Pancreas (tissue), 10 donors: Measurements from ENCODE around the gene NFYC. TPM values are rescaled to one million over a fixed set of nuclear protein-coding genes. Genes with fewer than 3 reads are reported as not detected.

Experiments
- ATAC-seq, 4 donors: fragments of 200-7000 bp; cut with Tn5 transposase; one replicate each; pipeline versions ENCODE4 v1.8.0 to v1.9.1; 2020; ENCODE audit warnings: mild to moderate bottlenecking in 4 of 4, moderate library complexity in 4 of 4
- DNase-seq, 6 donors: peaks; one replicate each; pipeline ENCODE4 v3.0.0-alpha.2; 2020
- FAIRE-seq: peaks from 2 replicates; lab custom pipeline; 2012; peaks lifted over from hg19 to GRCh38; lab: Jason Lieb, UNC
- H3K27ac ChIP-seq, 4 donors: fragments of 200-600 bp; sonication (generic); 1 replicate in 3 of 4; 2 replicates in 1 of 4; pipeline versions ENCODE4 v1.5.0 to v1.8.0; 2020
- H3K27me3 ChIP-seq, 4 donors: fragments of 200-600 bp; one replicate each; pipeline ENCODE4 v1.8.0; 2021
- H3K36me3 ChIP-seq, 3 donors: fragments of 200-600 bp; sonication (generic) in 1 of 3; one replicate each; pipeline versions ENCODE4 v1.5.0 to v1.8.0; 2020 to 2021
- H3K4me1 ChIP-seq, 3 donors: fragments of 200-600 bp; one replicate each; pipeline ENCODE4 v1.8.0; 2021
- H3K4me3 ChIP-seq, 4 donors: fragments of 200-600 bp; sonication (generic) in 2 of 4; one replicate each; pipeline versions ENCODE4 v1.5.0 to v1.8.0; 2020 to 2021
- H3K9me3 ChIP-seq, 4 donors: fragments of 200-600 bp; one replicate each; pipeline ENCODE4 v1.8.0; 2021
- CTCF ChIP-seq, 4 donors: fragments of 200-600 bp; sonication (generic) in 3 of 4; IDR thresholded peaks; one replicate each; pipeline versions ENCODE4 v1.5.0 to v1.8.0; 2021; ENCODE audit warnings: antibody characterized with exemption in 4 of 4
- WGBS, 2 donors: extraction: QIAGEN DNeasy Blood & Tissue Kit; methylation state at CpG; one replicate each; pipeline ENCODE4 v1.1.7; 2013; 5-methylcytosine and 5-hydroxymethylcytosine counted together
- intact Hi-C, 3 donors: fragments of 100-400 bp; cut with DNase I; formaldehyde crosslinking; loops; one replicate each; pipeline versions ENCODE4 v1.11.1 to v1.14.2; 2022
- polyA plus RNA-seq, 2 donors: library from polyadenylated mRNA; stranded (reverse); fragments of 200-250 nt; gene quantifications; one replicate each; pipeline ENCODE4 v1.2.3, GENCODE V29; 2013
- total RNA-seq, 6 donors: library from RNA; stranded (reverse); fragmentation: NEBNext Ultra II Directional in 4 of 6; extraction: Animal tissue kit (Norgen Biotek cat#: 25700) in 4 of 6; gene quantifications; one replicate each; pipeline versions ENCODE4 v1.2.1 to v1.2.4, GENCODE V29; 2021 to 2023
- donor health status: healthy with polysubstance abuse.
- donor health status: DM: no; HTN: no; CAD: no; lungs with moderate emphysema.
- donor health status: DM: no; HTN: no; CAD: no.
- donor health status: control.
- donor health status: control.
- donor health status: Bipolar disorder and iron deficiency.
- donor health status: DM: yes; HTN: yes; CAD: no.
- donor health status: DM: no; HTN: no; CAD: no.
- donor health status: DM: no; HTN: no; CAD: no.
- donor health status: DM: yes; HTN: yes; CAD: no.

NFYC gene
- total and polyA plus RNA-seq, 8 donors: 21.3 to 39.6 (median 28.2) TPM

- ATAC-seq (no peak), DNase-seq (no peak), FAIRE-seq (no peak)
- WGBS, 2 donors: 83 to 84% methylated on average over 7 of the region's 7 CpGs
- no peaks in the 10 kb centered on the region for H3K4me1 ChIP-seq
- no peaks in the 10 kb centered on the region for H3K9me3 ChIP-seq
- no peak overlapping the region for H3K27ac ChIP-seq
- no peak for TF ChIP-seq CTCF (IDR thresholded peaks at IDR 0.05)
- no peaks in the 10 kb centered on the region for H3K27me3 ChIP-seq
- intact Hi-C loops: no loop called here
- H3K4me3 ChIP-seq: no peak overlapping the region
- peaks cover 0 to 57% (median 8%) of the 10 kb centered on the region in 3 donors for H3K36me3 ChIP-seq
Observed at GRCh38 chr1:40768146-40768990, 76.9 kb downstream of the NFYC start.

GRCh38 chr1:40769815-40770214 is 78.3 kb downstream of the NFYC start:
- intact Hi-C loops: no loop called here
- Histone ChIP-seq H3K36me3 (peaks cover 0 to 44% (median 8%) of the 10 kb centered on the region in 3 donors), H3K9me3 (no peaks in the 10 kb centered on the region), H3K4me1 (no peaks in the 10 kb centered on the region), H3K27ac (no peak overlapping the region), H3K27me3 (no peaks in the 10 kb centered on the region), H3K4me3 (no peak overlapping the region)
- ATAC-seq: no peak
- 91 to 94% methylated on average over 4 of the region's 4 CpGs for WGBS, 2 donors
- TF ChIP-seq CTCF (IDR thresholded peaks at IDR 0.05): no peak
- DNase-seq: no peak
- FAIRE-seq: no peak

GRCh38 chr1:40770296-40771070 is 79.0 kb downstream of the NFYC start:
- DNase-seq (no peak), FAIRE-seq (no peak), ATAC-seq (no peak)
- no peak overlapping the region for H3K4me3 ChIP-seq
- H3K36me3 ChIP-seq: peaks cover 0 to 37% (median 8%) of the 10 kb centered on the region in 3 donors
- no peaks in the 10 kb centered on the region for H3K9me3 ChIP-seq
- no peak overlapping the region for H3K27ac ChIP-seq
- no peaks in the 10 kb centered on the region for H3K27me3 ChIP-seq
- 84 to 86% methylated on average over 18 of the region's 18 CpGs for WGBS, 2 donors
- intact Hi-C loops: no loop called here
- H3K4me1 ChIP-seq: no peaks in the 10 kb centered on the region
- TF ChIP-seq CTCF (IDR thresholded peaks at IDR 0.05): no peak

GRCh38 chr1:40772146-40772955 is 80.8 kb downstream of the NFYC start:
- Histone ChIP-seq H3K36me3 (peaks cover 0 to 22% (median 2%) of the 10 kb centered on the region in 3 donors), H3K27me3 (no peaks in the 10 kb centered on the region), H3K4me1 (no peaks in the 10 kb centered on the region), H3K27ac (no peak overlapping the region), H3K4me3 (no peak overlapping the region), H3K9me3 (no peaks in the 10 kb centered on the region)
- intact Hi-C loops: no loop called here
- no peak for ATAC-seq
- DNase-seq: no peak
- no peak for TF ChIP-seq CTCF (IDR thresholded peaks at IDR 0.05)
- FAIRE-seq: no peak
- WGBS, 2 donors: 87 to 90% methylated on average over 2 of the region's 2 CpGs
